Erythroblast (primary cell): ENCODE data around the gene TBC1D2.

Source experiments
- GATA1 ChIP-seq: IDR thresholded peaks from 2 replicates; pipeline ENCODE4 v1.6.1; 2011; ENCODE audit warnings: low read depth, mild to moderate bottlenecking, control low read depth, low read length, moderate library complexity
- POLR2A ChIP-seq: IDR thresholded peaks from 2 replicates; pipeline ENCODE4 v1.6.1; 2011; ENCODE audit warnings: mild to moderate bottlenecking, low read length

DNA sequence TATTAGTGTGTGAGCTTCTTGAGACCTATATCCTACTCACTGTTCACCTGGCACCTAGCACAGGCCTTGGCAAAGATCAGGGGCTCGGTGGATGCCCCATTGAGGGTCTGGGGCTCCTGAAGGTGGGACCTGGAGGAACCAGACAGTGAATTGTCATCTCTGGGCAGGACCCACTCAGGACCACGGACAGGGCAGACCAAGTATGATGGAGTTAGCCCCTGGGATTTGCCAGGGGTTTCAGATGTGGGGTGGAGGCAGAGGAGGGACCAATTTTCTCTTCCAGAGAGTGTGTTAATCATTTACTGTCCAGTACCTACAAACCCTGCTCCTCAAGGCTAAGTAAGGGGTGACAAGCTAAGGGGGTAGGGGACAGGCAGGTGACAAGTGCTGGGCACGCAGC, 29.3 kb upstream of the TBC1D2 start:
- TF ChIP-seq POLR2A (no peak), GATA1 (no peak)
